ENCODE data around the gene BTNL9. TPM values are rescaled to one million over a fixed set of nuclear protein-coding genes. Genes with fewer than 3 reads are reported as not detected.

BTNL9 gene
- total and polyA plus RNA-seq, 2 of the 4 experiments (the other 2 are of a cell fraction) = not detected

- H4K20me1 ChIP-seq (ENCODE audit: insufficient read depth, low read length) = no peaks in the 10 kb centered on the region
- ATAC-seq (ENCODE audit: low read depth) (no peak), DNase-seq (no peak)
- no peak overlapping the region for H2BK120ac ChIP-seq (ENCODE audit: low read depth, low read length)
- peak overlapping the region; percentile 41 for H3K4me2 ChIP-seq (ENCODE audit: low read depth, low read length)
- H2BK20ac ChIP-seq (ENCODE audit: low read depth, low read length) = no peak overlapping the region
- no peak overlapping the region for H3K56ac ChIP-seq (ENCODE audit: extremely low read depth, insufficient read depth, low read length)
- no peak overlapping the region for H3K14ac ChIP-seq (replicated peaks; ENCODE audit: low read depth, low read length)
- no TSS peak for BruUV-seq (replicated peaks)
- H2BK5ac ChIP-seq (ENCODE audit: low read depth, low read length, poor library complexity, severe bottlenecking) = no peak overlapping the region
- no peak overlapping the region for H3K18ac ChIP-seq (ENCODE audit: low read depth, low read length)
- WGBS, 2 experiments (ENCODE audit: extremely low coverage in 2 of 2, insufficient read length in 1 of 2) = 2% methylated on average over 18 of the region's 62 CpGs; no CpG with 5 or more reads in 1 of the 2 experiments
- H4K8ac ChIP-seq (ENCODE audit: low read depth in 2 of 2, low read length in 2 of 2) = no peak overlapping the region
- H3K4ac ChIP-seq (ENCODE audit: low read depth, low read length) = no peak overlapping the region
- no peaks in the 10 kb centered on the region for H3K9me1 ChIP-seq (ENCODE audit: insufficient read depth, low read length)
- no peak overlapping the region for H2AK9ac ChIP-seq (replicated peaks; ENCODE audit: low read depth, low read length, poor library complexity)
- peak overlapping the region; percentile 36; the same call in 1 of the 2 replicates for H3K4me3 ChIP-seq (ENCODE audit: insufficient read depth, low read depth, low read length)
- ChIA-PET CTCF (no interaction called here), POLR2A (ENCODE audit: unreplicated experiment) (no interaction called here)
- H3K79me1 ChIP-seq (ENCODE audit: low read depth in 1 of 2, low read length in 2 of 2) = no peaks in the 10 kb centered on the region
- intact Hi-C loops (cut with micrococcal nuclease) = no loop called here
- H4K91ac ChIP-seq (ENCODE audit: insufficient read depth, low read depth, low read length) = no peak overlapping the region
- TF ChIP-seq POLR2A (IDR thresholded peaks at IDR 0.05; ENCODE audit: low read depth, low read length) (no peak), MAFK (IDR thresholded peaks at IDR 0.05; ENCODE audit: low read depth, low read length) (no peak), FOS (IDR thresholded peaks at IDR 0.05; ENCODE audit: low read depth, low read length) (no peak), NFE2L2 (IDR thresholded peaks at IDR 0.05; ENCODE audit: low read depth, low read length) (no peak), RCOR1 (IDR thresholded peaks at IDR 0.05; ENCODE audit: insufficient replicate concordance, low read length) (no peak), MXI1 (IDR thresholded peaks at IDR 0.05; ENCODE audit: borderline replicate concordance, low read depth, low read length) (no peak)
- TF ChIP-seq, protein P1, sequence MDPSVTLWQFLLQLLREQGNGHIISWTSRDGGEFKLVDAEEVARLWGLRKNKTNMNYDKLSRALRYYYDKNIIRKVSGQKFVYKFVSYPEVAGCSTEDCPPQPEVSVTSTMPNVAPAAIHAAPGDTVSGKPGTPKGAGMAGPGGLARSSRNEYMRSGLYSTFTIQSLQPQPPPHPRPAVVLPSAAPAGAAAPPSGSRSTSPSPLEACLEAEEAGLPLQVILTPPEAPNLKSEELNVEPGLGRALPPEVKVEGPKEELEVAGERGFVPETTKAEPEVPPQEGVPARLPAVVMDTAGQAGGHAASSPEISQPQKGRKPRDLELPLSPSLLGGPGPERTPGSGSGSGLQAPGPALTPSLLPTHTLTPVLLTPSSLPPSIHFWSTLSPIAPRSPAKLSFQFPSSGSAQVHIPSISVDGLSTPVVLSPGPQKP (IDR thresholded peaks at IDR 0.05; ENCODE audit: borderline replicate concordance, low read depth, low read length) = no peak
- TF ChIP-seq, protein P2, sequence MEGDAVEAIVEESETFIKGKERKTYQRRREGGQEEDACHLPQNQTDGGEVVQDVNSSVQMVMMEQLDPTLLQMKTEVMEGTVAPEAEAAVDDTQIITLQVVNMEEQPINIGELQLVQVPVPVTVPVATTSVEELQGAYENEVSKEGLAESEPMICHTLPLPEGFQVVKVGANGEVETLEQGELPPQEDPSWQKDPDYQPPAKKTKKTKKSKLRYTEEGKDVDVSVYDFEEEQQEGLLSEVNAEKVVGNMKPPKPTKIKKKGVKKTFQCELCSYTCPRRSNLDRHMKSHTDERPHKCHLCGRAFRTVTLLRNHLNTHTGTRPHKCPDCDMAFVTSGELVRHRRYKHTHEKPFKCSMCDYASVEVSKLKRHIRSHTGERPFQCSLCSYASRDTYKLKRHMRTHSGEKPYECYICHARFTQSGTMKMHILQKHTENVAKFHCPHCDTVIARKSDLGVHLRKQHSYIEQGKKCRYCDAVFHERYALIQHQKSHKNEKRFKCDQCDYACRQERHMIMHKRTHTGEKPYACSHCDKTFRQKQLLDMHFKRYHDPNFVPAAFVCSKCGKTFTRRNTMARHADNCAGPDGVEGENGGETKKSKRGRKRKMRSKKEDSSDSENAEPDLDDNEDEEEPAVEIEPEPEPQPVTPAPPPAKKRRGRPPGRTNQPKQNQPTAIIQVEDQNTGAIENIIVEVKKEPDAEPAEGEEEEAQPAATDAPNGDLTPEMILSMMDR (conservative IDR thresholded peaks at IDR 0.05; ENCODE audit: low read depth, low read length) = no peak
- no peak overlapping the region for H2AK5ac ChIP-seq (ENCODE audit: low read depth, low read length)
- no peak overlapping the region for H4K5ac ChIP-seq (ENCODE audit: low read depth, low read length)
- no peak overlapping the region for H2BK15ac ChIP-seq (ENCODE audit: low read depth, low read length)
- no peak overlapping the region for H3K23ac ChIP-seq (ENCODE audit: low read depth, low read length)
- H3K27ac ChIP-seq (ENCODE audit: insufficient read depth, low read length) = no peak overlapping the region
- 0 out of 2 replicates have a peak, but pooled peaks cover 2% of the 10 kb centered on the region for H3K4me1 ChIP-seq (ENCODE audit: control insufficient read depth, insufficient read depth, low read length)
- dilution Hi-C loops (cut with HindIII; ENCODE audit: low sequenced_read_pairs, unreplicated experiment) = no loop called here
- peaks cover 15% of the 10 kb centered on the region; the same call in 1 of the 2 replicates for H3K27me3 ChIP-seq (ENCODE audit: control insufficient read depth, insufficient read depth, low read length)
- peak overlapping the region; percentile 81 for H2AFZ ChIP-seq (replicated peaks; ENCODE audit: low read length, poor library complexity)
- H3K9ac ChIP-seq (ENCODE audit: low read depth, low read length) = no peak overlapping the region
- H3K36me3 ChIP-seq (ENCODE audit: control insufficient read depth, insufficient read depth, low read length) = no peaks in the 10 kb centered on the region
- no peaks in the 10 kb centered on the region for H3K9me3 ChIP-seq (ENCODE audit: control insufficient read depth, insufficient read depth, low read length)
- in situ Hi-C loops (cut with MboI; ENCODE audit: low sequenced_read_pairs) = no loop called here
These were observed 60.2 kb downstream of the BTNL9 start for GRCh38 chr5:181100121-181100875.
